Body of pancreas (tissue), 4 donors: ENCODE data around the gene DNHD1.

ENCODE experiments used
- CTCF ChIP-seq, 7 experiments: fragments of 450-650 bp in 4 of 7; fragments of 200-600 bp in 3 of 7; sonication (generic) in 3 of 7; IDR thresholded peaks; one replicate each; pipeline ENCODE4 v1.5.1; 2016 to 2019; ENCODE audit warnings: antibody characterized with exemption in 7 of 7
- POLR2A ChIP-seq, 3 donors: fragments of 450-650 bp; IDR thresholded peaks; one replicate each; pipeline ENCODE4 v1.6.1; 2016; ENCODE audit warnings: antibody characterized with exemption in 3 of 3, mild to moderate bottlenecking in 2 of 3

- TF ChIP-seq CTCF (IDR thresholded peaks at IDR 0.05) (no peak), POLR2A (IDR thresholded peaks at IDR 0.05) (no peak)
Measured at GRCh38 chr11:6488821-6489220, 8.3 kb upstream of the DNHD1 start.
